ENCODE measurements around the gene STXBP5.

The STXBP5 gene

GRCh38 chr6:147160593-147160992, 43.6 kb upstream of the STXBP5 start:
- no peaks in the 10 kb centered on the region for H3K9me3 ChIP-seq (ENCODE audit: insufficient read depth, low read length)
- DNase-seq (ENCODE audit: low read depth, low spot score): no peak
- H3K36me3 ChIP-seq (ENCODE audit: insufficient read depth, insufficient read length, low read length): no peaks in the 10 kb centered on the region
- H3K4me1 ChIP-seq (ENCODE audit: insufficient read depth, insufficient read length): no peaks in the 10 kb centered on the region
- no peak for TF ChIP-seq ZNF274 (IDR thresholded peaks at IDR 0.05; ENCODE audit: low read depth, low read length)
- no peak for TF ChIP-seq YY1 (IDR thresholded peaks at IDR 0.05; ENCODE audit: insufficient read depth, insufficient read length)
- no peak for TF ChIP-seq SUZ12 (IDR thresholded peaks at IDR 0.05; ENCODE audit: extremely low read depth, insufficient read depth, insufficient read length)
- no peaks in the 10 kb centered on the region for H3K27me3 ChIP-seq (ENCODE audit: insufficient read depth, insufficient read length)
- no peak overlapping the region for H3K4me3 ChIP-seq (ENCODE audit: insufficient read length, low read depth)
- no peak overlapping the region for H3K9ac ChIP-seq (ENCODE audit: insufficient read length, low read depth)

- Histone ChIP-seq H3K9me3 (ENCODE audit: insufficient read depth, low read length) (no peaks in the 10 kb centered on the region), H3K4me3 (ENCODE audit: insufficient read length, low read depth) (no peak overlapping the region)
- DNase-seq (ENCODE audit: low read depth, low spot score): no peak
Measured at GRCh38 chr6:147161253-147161973, 42.8 kb upstream of the STXBP5 start.

GRCh38 chr6:147161974-147162495, 42.2 kb upstream of the STXBP5 start:
- TF ChIP-seq ZNF274 (IDR thresholded peaks at IDR 0.05; ENCODE audit: low read depth, low read length) (no peak), YY1 (IDR thresholded peaks at IDR 0.05; ENCODE audit: insufficient read depth, insufficient read length) (no peak), SUZ12 (IDR thresholded peaks at IDR 0.05; ENCODE audit: extremely low read depth, insufficient read depth, insufficient read length) (no peak)
- H3K9ac ChIP-seq (ENCODE audit: insufficient read length, low read depth): no peak overlapping the region
- H3K4me3 ChIP-seq (ENCODE audit: insufficient read length, low read depth): no peak overlapping the region
- no peaks in the 10 kb centered on the region for H3K36me3 ChIP-seq (ENCODE audit: insufficient read depth, insufficient read length, low read length)
- DNase-seq (ENCODE audit: low read depth, low spot score): no peak
- H3K4me1 ChIP-seq (ENCODE audit: insufficient read depth, insufficient read length): no peaks in the 10 kb centered on the region
- no peaks in the 10 kb centered on the region for H3K9me3 ChIP-seq (ENCODE audit: insufficient read depth, low read length)
- no peaks in the 10 kb centered on the region for H3K27me3 ChIP-seq (ENCODE audit: insufficient read depth, insufficient read length)

More at GRCh38 chr6:147161253-147161973, 42.8 kb upstream of the STXBP5 start:
- H3K36me3 ChIP-seq (ENCODE audit: insufficient read depth, insufficient read length, low read length): no peaks in the 10 kb centered on the region
- H3K27me3 ChIP-seq (ENCODE audit: insufficient read depth, insufficient read length): no peaks in the 10 kb centered on the region
- H3K4me1 ChIP-seq (ENCODE audit: insufficient read depth, insufficient read length): no peaks in the 10 kb centered on the region
- TF ChIP-seq SUZ12 (IDR thresholded peaks at IDR 0.05; ENCODE audit: extremely low read depth, insufficient read depth, insufficient read length): no peak
- TF ChIP-seq ZNF274 (IDR thresholded peaks at IDR 0.05; ENCODE audit: low read depth, low read length): no peak
- no peak for TF ChIP-seq YY1 (IDR thresholded peaks at IDR 0.05; ENCODE audit: insufficient read depth, insufficient read length)
- no peak overlapping the region for H3K9ac ChIP-seq (ENCODE audit: insufficient read length, low read depth)

- Histone ChIP-seq H3K9ac (ENCODE audit: insufficient read length, low read depth) (no peak overlapping the region), H3K9me3 (ENCODE audit: insufficient read depth, low read length) (no peaks in the 10 kb centered on the region), H3K4me3 (ENCODE audit: insufficient read length, low read depth) (no peak overlapping the region), H3K27me3 (ENCODE audit: insufficient read depth, insufficient read length) (no peaks in the 10 kb centered on the region), H3K36me3 (ENCODE audit: insufficient read depth, insufficient read length, low read length) (no peaks in the 10 kb centered on the region), H3K4me1 (ENCODE audit: insufficient read depth, insufficient read length) (no peaks in the 10 kb centered on the region)
- DNase-seq (ENCODE audit: low read depth, low spot score): no peak
- TF ChIP-seq ZNF274 (IDR thresholded peaks at IDR 0.05; ENCODE audit: low read depth, low read length) (no peak), YY1 (IDR thresholded peaks at IDR 0.05; ENCODE audit: insufficient read depth, insufficient read length) (no peak), SUZ12 (IDR thresholded peaks at IDR 0.05; ENCODE audit: extremely low read depth, insufficient read depth, insufficient read length) (no peak)
Measured at GRCh38 chr6:147164761-147165160, 39.5 kb upstream of the STXBP5 start.

GRCh38 chr6:147166360-147166944, 37.8 kb upstream of the STXBP5 start:
- TF ChIP-seq YY1 (IDR thresholded peaks at IDR 0.05; ENCODE audit: insufficient read depth, insufficient read length): no peak
- H3K36me3 ChIP-seq (ENCODE audit: insufficient read depth, insufficient read length, low read length): no peaks in the 10 kb centered on the region
- H3K9ac ChIP-seq (ENCODE audit: insufficient read length, low read depth): no peak overlapping the region
- H3K27me3 ChIP-seq (ENCODE audit: insufficient read depth, insufficient read length): no peaks in the 10 kb centered on the region
- no peaks in the 10 kb centered on the region for H3K4me1 ChIP-seq (ENCODE audit: insufficient read depth, insufficient read length)
- no peak for DNase-seq (ENCODE audit: low read depth, low spot score)
- H3K4me3 ChIP-seq (ENCODE audit: insufficient read length, low read depth): no peak overlapping the region
- no peaks in the 10 kb centered on the region for H3K9me3 ChIP-seq (ENCODE audit: insufficient read depth, low read length)

- H3K4me3 ChIP-seq (ENCODE audit: insufficient read length, low read depth): no peak overlapping the region
- no peaks in the 10 kb centered on the region for H3K4me1 ChIP-seq (ENCODE audit: insufficient read depth, insufficient read length)
- TF ChIP-seq YY1 (IDR thresholded peaks at IDR 0.05; ENCODE audit: insufficient read depth, insufficient read length): no peak
- TF ChIP-seq SUZ12 (IDR thresholded peaks at IDR 0.05; ENCODE audit: extremely low read depth, insufficient read depth, insufficient read length): no peak
- no peak for TF ChIP-seq ZNF274 (IDR thresholded peaks at IDR 0.05; ENCODE audit: low read depth, low read length)
- no peaks in the 10 kb centered on the region for H3K36me3 ChIP-seq (ENCODE audit: insufficient read depth, insufficient read length, low read length)
- H3K9ac ChIP-seq (ENCODE audit: insufficient read length, low read depth): no peak overlapping the region
- H3K9me3 ChIP-seq (ENCODE audit: insufficient read depth, low read length): no peaks in the 10 kb centered on the region
- no peaks in the 10 kb centered on the region for H3K27me3 ChIP-seq (ENCODE audit: insufficient read depth, insufficient read length)
- no peak for DNase-seq (ENCODE audit: low read depth, low spot score)
Measured at GRCh38 chr6:147166992-147167391, 37.2 kb upstream of the STXBP5 start.

GRCh38 chr6:147167576-147168461, 36.4 kb upstream of the STXBP5 start:
- Histone ChIP-seq H3K27me3 (ENCODE audit: insufficient read depth, insufficient read length) (no peaks in the 10 kb centered on the region), H3K9me3 (ENCODE audit: insufficient read depth, low read length) (no peaks in the 10 kb centered on the region), H3K4me1 (ENCODE audit: insufficient read depth, insufficient read length) (no peaks in the 10 kb centered on the region), H3K36me3 (ENCODE audit: insufficient read depth, insufficient read length, low read length) (no peaks in the 10 kb centered on the region), H3K4me3 (ENCODE audit: insufficient read length, low read depth) (no peak overlapping the region), H3K9ac (ENCODE audit: insufficient read length, low read depth) (no peak overlapping the region)
- TF ChIP-seq SUZ12 (IDR thresholded peaks at IDR 0.05; ENCODE audit: extremely low read depth, insufficient read depth, insufficient read length): no peak
- no peak for TF ChIP-seq YY1 (IDR thresholded peaks at IDR 0.05; ENCODE audit: insufficient read depth, insufficient read length)
- TF ChIP-seq ZNF274 (IDR thresholded peaks at IDR 0.05; ENCODE audit: low read depth, low read length): no peak
- no peak for DNase-seq (ENCODE audit: low read depth, low spot score)
